NCI-H2081 treated with DMSO at 0.1 percent for 48 hours (cell line): ENCODE results near the gene NEDD4L.

Experiments used
- DNase-seq: peaks from one replicate; lab custom pipeline; 2025; lab: John Stamatoyannopoulos, UW

NEDD4L gene

GRCh38 chr18:58290116-58290695 is 246.2 kb downstream of the NEDD4L start:
- DNase-seq = no peak

DNA sequence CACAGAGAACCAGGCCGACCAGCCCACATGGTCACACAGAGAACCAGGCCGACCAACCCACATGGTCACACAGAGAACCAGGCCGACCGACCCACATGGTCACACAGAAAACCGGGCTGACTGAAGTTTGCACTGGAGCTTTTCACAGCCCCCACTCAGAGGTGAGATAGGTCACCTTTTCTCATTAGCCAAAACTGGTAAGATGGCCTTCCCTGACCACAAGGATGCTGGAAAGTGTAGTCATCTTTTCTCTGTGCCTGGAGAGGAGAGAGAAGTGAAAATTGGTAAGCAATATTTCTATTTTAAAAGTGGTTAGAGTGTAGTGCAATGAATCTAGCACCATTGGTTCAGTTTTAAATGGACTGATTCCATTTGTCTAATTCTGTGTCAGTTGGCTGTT is 247.1 kb downstream of the NEDD4L start:
- DNase-seq = no peak

DNA sequence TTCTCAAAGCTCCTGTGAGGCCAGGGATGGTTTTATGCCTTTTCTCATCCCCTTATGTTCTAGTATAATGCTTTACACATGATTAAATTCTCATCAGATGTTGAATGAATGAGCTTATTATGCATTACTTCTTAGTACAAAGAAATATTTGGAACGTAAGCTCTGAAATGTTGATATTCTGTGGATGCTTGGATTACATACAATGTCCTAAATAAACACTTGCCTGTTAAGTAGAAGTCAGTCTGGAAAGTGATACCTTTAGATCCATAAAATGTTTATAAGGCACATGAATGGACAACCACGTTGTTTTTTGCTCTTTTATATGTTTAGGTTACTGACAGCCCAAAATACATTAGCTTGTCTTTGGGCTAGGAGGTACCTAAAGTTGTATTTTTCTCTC is 248.6 kb downstream of the NEDD4L start:
- no peak for DNase-seq

GRCh38 chr18:58297198-58297597 is 253.2 kb downstream of the NEDD4L start:
- no peak for DNase-seq

DNA sequence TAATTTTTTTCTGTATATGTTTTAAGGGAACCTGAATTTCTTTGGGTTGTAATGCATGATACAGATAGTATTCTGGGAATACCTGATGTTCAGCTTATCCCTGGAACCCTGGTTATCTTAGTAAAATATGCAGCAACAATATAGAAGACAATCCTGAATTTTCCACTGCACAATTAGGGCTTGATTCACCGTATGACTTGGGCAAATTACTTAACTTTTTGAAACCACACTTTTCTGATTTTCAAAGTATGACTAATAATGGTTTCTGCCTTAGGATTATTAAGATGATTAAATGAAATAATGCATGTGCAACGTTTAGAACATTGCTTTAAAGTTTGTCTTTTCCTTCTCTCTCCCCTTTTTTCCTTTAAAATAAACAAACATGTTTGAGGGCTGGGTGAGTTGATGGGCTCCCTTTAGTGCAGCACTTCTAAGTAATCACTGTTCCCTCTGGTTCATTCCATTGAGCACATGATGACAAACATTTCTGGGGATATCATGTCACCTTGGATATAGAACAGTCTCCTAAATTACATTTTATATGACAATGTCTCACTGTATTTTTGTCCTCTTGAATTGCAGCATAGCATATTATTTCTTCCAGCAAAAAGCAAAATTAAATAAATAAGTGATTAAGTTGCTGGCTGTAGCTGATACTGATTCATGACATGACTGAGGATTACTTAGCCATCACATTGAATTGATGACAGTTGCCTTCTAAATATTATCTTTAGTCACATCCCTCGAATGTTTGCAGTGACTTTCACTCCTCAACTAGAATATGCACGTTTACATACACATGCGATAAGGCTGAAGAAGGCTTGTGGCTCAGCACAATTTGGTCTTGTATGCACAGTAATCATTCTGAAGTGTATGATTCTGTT is 254.5 kb downstream of the NEDD4L start:
- DNase-seq = no peak

GRCh38 chr18:58299135-58299473 is 255.1 kb downstream of the NEDD4L start:
- DNase-seq = no peak

DNA sequence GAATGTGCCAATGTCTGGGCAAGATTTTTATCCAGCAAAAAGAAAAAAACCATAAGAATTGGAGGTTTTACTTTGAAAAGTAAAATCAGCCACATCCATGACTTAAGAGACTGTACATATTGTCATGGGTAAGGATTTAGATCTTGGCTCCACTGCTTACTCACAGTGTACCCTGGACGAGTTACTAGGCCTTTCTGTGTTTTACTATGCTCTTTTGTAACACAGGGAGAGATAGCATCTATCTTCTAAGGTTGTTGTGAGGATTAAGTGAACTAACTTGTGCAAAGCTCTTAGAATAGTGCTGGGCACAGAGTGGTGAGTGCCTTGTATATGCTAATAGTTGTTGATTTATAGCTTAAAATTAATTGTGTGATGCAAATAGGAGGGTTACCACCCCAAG is 255.9 kb downstream of the NEDD4L start:
- DNase-seq = no peak

- DNase-seq = no peak
Observed at GRCh38 chr18:58300867-58301266, 256.8 kb downstream of the NEDD4L start.

- no peak for DNase-seq
Observed at GRCh38 chr18:58302811-58303210, 258.8 kb downstream of the NEDD4L start.

DNA sequence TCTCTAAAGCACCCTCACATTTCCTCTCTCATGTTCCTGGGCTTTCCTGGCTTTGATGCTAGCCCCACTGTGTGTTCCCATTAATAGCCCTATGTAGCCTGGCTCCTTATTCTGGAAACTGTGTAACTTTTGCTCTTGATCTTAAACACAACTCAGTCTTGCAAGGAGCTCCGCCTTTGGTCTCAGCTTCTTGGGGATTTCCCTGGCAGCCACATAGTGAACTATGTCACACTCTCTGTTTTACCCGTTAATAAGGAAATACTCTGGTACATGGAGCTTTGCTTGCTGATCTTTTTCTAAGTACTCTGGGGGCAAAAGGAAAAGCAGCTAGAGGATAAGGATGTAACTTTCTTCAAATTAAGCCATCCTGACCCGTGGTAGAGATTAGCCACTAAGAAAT is 259.3 kb downstream of the NEDD4L start:
- DNase-seq = no peak

DNA sequence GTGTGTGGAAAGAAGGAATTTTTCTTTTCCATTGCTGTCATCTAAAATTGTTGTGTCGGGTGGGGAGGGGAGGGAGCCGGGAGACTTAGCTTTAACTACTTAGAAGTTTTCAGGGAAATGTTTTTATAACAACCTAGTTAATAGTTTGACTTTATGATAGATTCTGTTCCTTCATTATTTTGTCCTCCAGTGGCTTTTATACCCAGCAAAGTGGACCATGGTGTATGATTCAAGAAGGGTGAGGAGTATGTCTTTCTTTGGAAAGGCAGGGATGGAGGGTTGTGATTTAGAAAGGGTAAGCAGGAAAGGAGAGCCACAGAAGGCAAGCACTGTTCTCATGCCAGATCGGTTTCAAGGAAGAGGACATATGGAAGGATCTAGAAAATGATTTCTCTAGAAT is 261.8 kb downstream of the NEDD4L start:
- DNase-seq = no peak

GRCh38 chr18:58307441-58307840 is 263.4 kb downstream of the NEDD4L start:
- no peak for DNase-seq

- no peak for DNase-seq
Observed at GRCh38 chr18:58308463-58308862, 264.4 kb downstream of the NEDD4L start.

GRCh38 chr18:58309099-58309498 is 265.1 kb downstream of the NEDD4L start:
- DNase-seq = no peak

DNA sequence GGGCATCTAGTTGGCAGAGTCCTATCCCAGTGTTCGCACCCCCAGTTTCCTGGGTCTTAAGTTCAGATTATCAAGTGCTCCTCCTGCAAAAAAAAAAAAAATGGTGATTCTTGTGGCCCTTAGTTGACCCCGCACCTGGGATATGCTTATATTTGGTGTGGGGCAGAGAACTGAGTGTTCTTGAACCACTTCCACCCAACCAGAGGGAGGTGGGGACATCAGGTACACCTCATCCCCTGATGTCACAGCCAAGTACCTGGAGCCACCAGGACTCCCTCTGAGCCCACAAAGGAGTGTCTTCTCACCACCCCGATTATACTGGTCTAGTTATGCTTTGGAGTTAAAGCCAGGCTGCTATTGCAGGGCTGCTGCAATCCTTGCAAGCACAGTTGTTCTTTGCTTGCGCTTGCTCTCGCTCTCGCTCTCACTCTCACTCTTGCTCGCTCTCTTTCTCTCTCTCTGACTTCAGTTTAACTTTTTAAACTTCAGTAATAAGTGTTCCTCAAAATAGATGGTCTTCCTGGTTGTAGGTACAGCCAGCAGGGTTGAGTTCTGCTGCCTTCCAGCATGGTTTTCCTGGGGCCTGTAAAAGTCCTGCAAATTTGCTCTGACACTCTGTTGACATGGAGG is 265.7 kb downstream of the NEDD4L start:
- no peak for DNase-seq

GRCh38 chr18:58310517-58310916 is 266.5 kb downstream of the NEDD4L start:
- DNase-seq = no peak

- no peak for DNase-seq
Observed at GRCh38 chr18:58311390-58311789, 267.4 kb downstream of the NEDD4L start.

- DNase-seq = no peak
Observed at GRCh38 chr18:58313491-58314032, 269.5 kb downstream of the NEDD4L start.

- no peak for DNase-seq
Observed at GRCh38 chr18:58314284-58314683, 270.3 kb downstream of the NEDD4L start.

- DNase-seq = no peak
Observed at GRCh38 chr18:58315041-58315440, 271.0 kb downstream of the NEDD4L start.

DNA sequence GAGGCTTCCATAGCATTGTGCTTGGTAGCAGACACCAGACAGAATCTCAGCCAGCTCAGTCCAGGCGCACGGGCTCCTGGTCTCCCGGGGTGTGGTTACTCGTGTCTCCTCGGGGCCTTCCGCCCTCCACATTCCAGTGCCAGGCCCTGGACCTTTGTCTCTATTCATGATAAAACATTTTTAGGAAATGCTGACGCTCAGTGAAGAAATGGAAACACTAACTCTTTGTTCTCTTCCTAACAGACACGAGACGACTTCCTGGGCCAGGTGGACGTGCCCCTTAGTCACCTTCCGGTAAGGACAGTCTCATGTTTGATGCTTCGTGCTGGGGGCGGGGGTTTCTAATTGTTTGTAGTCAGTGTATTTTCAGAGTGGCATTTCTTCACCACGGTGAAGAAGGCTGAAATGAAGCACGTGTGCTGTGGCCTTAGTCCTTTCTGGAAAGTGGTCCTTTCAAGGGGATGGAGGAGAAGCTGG is 271.8 kb downstream of the NEDD4L start:
- DNase-seq = no peak

- DNase-seq = no peak
Observed at GRCh38 chr18:58316396-58317342, 272.6 kb downstream of the NEDD4L start.
